Measurements from ENCODE around the gene ZNF516. TPM values are rescaled to one million over a fixed set of nuclear protein-coding genes. Genes with fewer than 3 reads are reported as not detected.

The ZNF516 gene
- total RNA-seq, 6 experiments from 2014 or later: 10.2 to 16.0 (median 13.7) TPM

- TF ChIP-seq POLR2A (IDR thresholded peaks at IDR 0.05): no peak
- TF ChIP-seq, protein P1, sequence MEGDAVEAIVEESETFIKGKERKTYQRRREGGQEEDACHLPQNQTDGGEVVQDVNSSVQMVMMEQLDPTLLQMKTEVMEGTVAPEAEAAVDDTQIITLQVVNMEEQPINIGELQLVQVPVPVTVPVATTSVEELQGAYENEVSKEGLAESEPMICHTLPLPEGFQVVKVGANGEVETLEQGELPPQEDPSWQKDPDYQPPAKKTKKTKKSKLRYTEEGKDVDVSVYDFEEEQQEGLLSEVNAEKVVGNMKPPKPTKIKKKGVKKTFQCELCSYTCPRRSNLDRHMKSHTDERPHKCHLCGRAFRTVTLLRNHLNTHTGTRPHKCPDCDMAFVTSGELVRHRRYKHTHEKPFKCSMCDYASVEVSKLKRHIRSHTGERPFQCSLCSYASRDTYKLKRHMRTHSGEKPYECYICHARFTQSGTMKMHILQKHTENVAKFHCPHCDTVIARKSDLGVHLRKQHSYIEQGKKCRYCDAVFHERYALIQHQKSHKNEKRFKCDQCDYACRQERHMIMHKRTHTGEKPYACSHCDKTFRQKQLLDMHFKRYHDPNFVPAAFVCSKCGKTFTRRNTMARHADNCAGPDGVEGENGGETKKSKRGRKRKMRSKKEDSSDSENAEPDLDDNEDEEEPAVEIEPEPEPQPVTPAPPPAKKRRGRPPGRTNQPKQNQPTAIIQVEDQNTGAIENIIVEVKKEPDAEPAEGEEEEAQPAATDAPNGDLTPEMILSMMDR (IDR thresholded peaks at IDR 0.05): no peak
- no peak for ATAC-seq
- 74% methylated on average over 8 of the region's 9 CpGs for WGBS (ENCODE audit: insufficient coverage, low coverage, low lambda C conversion rate, missing lambda C conversion rate)
- H3K27me3 ChIP-seq: no peaks in the 10 kb centered on the region
- H3K27ac ChIP-seq: no peak overlapping the region
- H3K9me3 ChIP-seq: no peaks in the 10 kb centered on the region
- H3K36me3 ChIP-seq: no peaks in the 10 kb centered on the region
- H3K4me1 ChIP-seq: no peaks in the 10 kb centered on the region
- intact Hi-C loops (cut with DNase I): no loop called here
- no peak for DNase-seq
- no peak overlapping the region for H3K4me3 ChIP-seq
These were observed 34.6 kb downstream of the ZNF516 start for GRCh38 chr18:76460482-76460881.

- TF ChIP-seq, protein P1 (IDR thresholded peaks at IDR 0.05): no peak
- TF ChIP-seq POLR2A (IDR thresholded peaks at IDR 0.05): no peak
- no peak overlapping the region for H3K4me3 ChIP-seq
- ATAC-seq: peak in 3 of 4 donors; percentile 30 to 45 (median 35)
- no peaks in the 10 kb centered on the region for H3K4me1 ChIP-seq
- H3K27me3 ChIP-seq: no peaks in the 10 kb centered on the region
- DNase-seq: no peak
- H3K9me3 ChIP-seq: no peaks in the 10 kb centered on the region
- intact Hi-C loops (cut with DNase I): no loop called here
- H3K36me3 ChIP-seq: no peaks in the 10 kb centered on the region
- WGBS (ENCODE audit: insufficient coverage, low coverage, low lambda C conversion rate, missing lambda C conversion rate): 48% methylated on average over 3 of the region's 26 CpGs
- no peak overlapping the region for H3K27ac ChIP-seq
These were observed 35.2 kb downstream of the ZNF516 start for GRCh38 chr18:76459687-76460350.

DNA sequence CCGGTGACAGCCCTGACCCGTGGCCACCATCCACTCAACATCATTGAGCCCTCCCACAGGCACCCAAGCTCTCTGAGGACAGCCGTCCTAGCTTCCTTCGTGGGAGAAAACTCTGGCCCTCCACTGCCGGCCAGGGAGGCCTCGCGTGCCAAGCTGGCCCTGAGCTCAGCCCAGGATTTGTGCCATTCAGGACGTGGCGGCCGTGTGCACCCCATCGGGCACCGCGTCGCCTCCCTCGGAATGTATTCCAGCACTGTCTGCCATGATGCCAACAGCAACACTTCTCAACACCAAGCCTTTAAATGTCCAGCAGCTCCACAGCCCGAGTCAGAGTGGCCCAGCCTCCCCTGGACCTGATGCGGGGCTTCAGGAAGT, 35.7 kb downstream of the ZNF516 start:
- no peak overlapping the region for H3K4me3 ChIP-seq
- no peak overlapping the region for H3K27ac ChIP-seq
- intact Hi-C loops (cut with DNase I): no loop called here
- H3K9me3 ChIP-seq: no peaks in the 10 kb centered on the region
- no peaks in the 10 kb centered on the region for H3K4me1 ChIP-seq
- DNase-seq (no peak), ATAC-seq (peak in 1 of 4 donors; percentile 7)
- no peaks in the 10 kb centered on the region for H3K36me3 ChIP-seq
- TF ChIP-seq POLR2A (IDR thresholded peaks at IDR 0.05): no peak
- TF ChIP-seq, protein P1 (IDR thresholded peaks at IDR 0.05): no peak
- H3K27me3 ChIP-seq: no peaks in the 10 kb centered on the region
- 97% methylated on average over 7 of the region's 17 CpGs for WGBS (ENCODE audit: insufficient coverage, low coverage, low lambda C conversion rate, missing lambda C conversion rate)

GRCh38 chr18:76458522-76459311, 36.3 kb downstream of the ZNF516 start:
- ATAC-seq: no peak
- no peak for DNase-seq
- WGBS (ENCODE audit: insufficient coverage, low coverage, low lambda C conversion rate, missing lambda C conversion rate): 89% methylated on average over 15 of the region's 51 CpGs
- intact Hi-C loops (cut with DNase I): no loop called here
- Histone ChIP-seq H3K4me3 (no peak overlapping the region), H3K27me3 (no peaks in the 10 kb centered on the region), H3K9me3 (no peaks in the 10 kb centered on the region), H3K36me3 (no peaks in the 10 kb centered on the region), H3K4me1 (no peaks in the 10 kb centered on the region), H3K27ac (no peak overlapping the region)
- TF ChIP-seq, protein P1 (IDR thresholded peaks at IDR 0.05): no peak
